Panc1 (cell line): Measurements from ENCODE around the gene UGT1A8. TPM values are rescaled to one million over a fixed set of nuclear protein-coding genes. Genes with fewer than 3 reads are reported as not detected.
"Not testable (repeated sequence)": the region's sequence is repeated elsewhere in the genome, so short reads cannot be mapped to it uniquely, and the experiment has no call there.

Experiments used
- ATAC-seq: fragments of 200-7000 bp; cut with Tn5 transposase; 2 replicates; pipeline ENCODE4 v1.9.1; 2020; ENCODE audit warnings: mild to moderate bottlenecking, moderate library complexity
- BruUV-seq: library from RNA; stranded (reverse); fragments of 400-500 nt; replicated peaks from 2 replicates; lab custom pipeline; 2021; lab: Mats Ljungman, UMichigan
- CTCF ChIA-PET: fragments of 300-600 bp; sonication (Branson Sonifier 250); formaldehyde crosslinking; loops from one replicate; lab custom pipeline; 2022; ENCODE audit warnings: antibody characterized with exemption; lab: Charles Lee
- POLR2A ChIA-PET: fragments of 300-600 bp; sonication (Branson Sonifier 250); formaldehyde crosslinking; loops from one replicate; lab custom pipeline; 2022; ENCODE audit warnings: antibody characterized with exemption; lab: Charles Lee
- DNase-seq: peaks from one replicate; pipeline ENCODE4 v3.0.0-alpha.2; 2010; ENCODE audit warnings: low read depth, low spot score
- H3K27ac ChIP-seq: 2 replicates; pipeline ENCODE4 v1.5.1; 2011; ENCODE audit warnings: mild to moderate bottlenecking, low read length, inconsistent platforms
- H3K27me3 ChIP-seq: fragments of 200-500 bp; sonication (Bioruptor generic); 2 replicates; pipeline ENCODE4 v1.6.0; 2014; ENCODE audit warnings: low read length, inconsistent platforms; ENCODE audit not compliant: control insufficient read depth, insufficient read depth
- H3K36me3 ChIP-seq: fragments of 200-500 bp; sonication (Bioruptor generic); 2 replicates; pipeline ENCODE4 v1.5.1; 2014; ENCODE audit warnings: inconsistent platforms, mild to moderate bottlenecking, low read length, moderate library complexity; ENCODE audit not compliant: control insufficient read depth, insufficient read depth
- H3K4me1 ChIP-seq: 2 replicates; pipeline ENCODE4 v1.5.1; 2011; ENCODE audit warnings: inconsistent platforms, mild to moderate bottlenecking, low read length, moderate library complexity; ENCODE audit not compliant: control insufficient read depth, insufficient read depth
- H3K4me3 ChIP-seq, 2 experiments: 2 replicates each; pipeline ENCODE4 v1.5.1; 2011 to 2012; ENCODE audit warnings: low read depth in 2 of 2, low read length in 2 of 2, mild to moderate bottlenecking in 2 of 2, inconsistent platforms in 1 of 2, moderate library complexity in 1 of 2
- H3K9me3 ChIP-seq: fragments of 200-500 bp; sonication (Bioruptor generic); 2 replicates; pipeline ENCODE4 v1.5.1; 2014; ENCODE audit warnings: low read depth, mild to moderate bottlenecking, inconsistent platforms, low read length, moderate library complexity; ENCODE audit not compliant: control insufficient read depth, insufficient read depth
- CTCF ChIP-seq: fragments of 450-650 bp; IDR thresholded peaks from 2 replicates; pipeline ENCODE4 v1.5.1; 2017; ENCODE audit warnings: mild to moderate bottlenecking
- POLR2AphosphoS5 ChIP-seq: IDR thresholded peaks from 2 replicates; pipeline ENCODE4 v1.6.1; 2012; ENCODE audit warnings: mild to moderate bottlenecking, low read depth, low read length, moderate library complexity
- REST ChIP-seq, 2 experiments: IDR thresholded peaks; 2 replicates each; pipeline ENCODE4 v1.6.1; 2011 to 2012; ENCODE audit warnings: low read depth in 2 of 2, control low read depth in 1 of 2, low read length in 1 of 2, mild to moderate bottlenecking in 1 of 2, moderate library complexity in 1 of 2; ENCODE audit not compliant: insufficient read depth in 1 of 2
- SIN3A ChIP-seq: IDR thresholded peaks from 2 replicates; pipeline ENCODE4 v1.6.1; 2012; ENCODE audit warnings: low read depth, mild to moderate bottlenecking, low read length, moderate library complexity, borderline replicate concordance; ENCODE audit not compliant: insufficient read depth
- TCF7L2 ChIP-seq: IDR thresholded peaks from 2 replicates; pipeline ENCODE4 v1.6.1; 2011; ENCODE audit warnings: mild to moderate bottlenecking, low read depth, low read length, inconsistent platforms
- in situ Hi-C: cut with HindIII; loops from 2 replicates; pipeline ENCODE4 v1.10.0; 2016; ENCODE audit warnings: low sequenced_read_pairs, low pct_unique_long_range_greater_than_20kb
- intact Hi-C: fragments of 100-400 bp; cut with micrococcal nuclease; formaldehyde crosslinking; loops from one replicate; pipeline ENCODE4 v1.10.0; 2022; ENCODE audit not compliant: unreplicated experiment
- total RNA-seq: library from RNA; stranded (reverse); gene quantifications from one replicate; pipeline ENCODE4 v1.2.1, GENCODE V29; 2021; ENCODE audit not compliant: unreplicated experiment

The UGT1A8 gene
- total RNA-seq, 1 experiment from 2014 or later: 0.15 TPM

DNA sequence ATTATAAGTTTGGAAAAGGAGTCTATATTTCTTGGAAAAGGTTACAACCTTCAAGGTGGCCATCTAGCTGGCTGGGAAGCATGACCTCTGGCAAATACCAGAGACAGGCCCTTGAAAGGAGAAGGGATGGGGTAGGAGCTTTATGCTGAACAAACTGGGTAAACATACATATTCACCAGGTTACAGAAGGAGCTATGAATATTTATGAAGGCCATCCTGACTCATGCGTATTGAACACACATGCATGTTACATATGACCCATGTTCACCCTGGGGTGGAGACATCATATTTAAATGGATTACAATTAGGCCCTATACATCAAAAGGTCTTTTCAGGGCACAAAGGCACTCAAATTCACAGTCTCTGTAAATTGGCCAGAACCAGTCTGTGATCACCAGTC is 24.7 kb upstream of the UGT1A8 start:
- in situ Hi-C loops, H3K36me3 ChIP-seq, POLR2A ChIA-PET, BruUV-seq, H3K27me3 ChIP-seq, intact Hi-C loops, H3K9me3 ChIP-seq, ATAC-seq, H3K27ac ChIP-seq, H3K4me3 ChIP-seq, DNase-seq, H3K4me1 ChIP-seq, CTCF ChIA-PET: not testable (repeated sequence)

GRCh38 chr2:233593201-233593600 is 24.2 kb upstream of the UGT1A8 start:
- intact Hi-C loops: no loop called here
- in situ Hi-C loops: no loop called here
- no peaks in the 10 kb centered on the region for H3K4me1 ChIP-seq

More at GRCh38 chr2:233593201-233593600, 24.2 kb upstream of the UGT1A8 start:
- TF ChIP-seq TCF7L2 (no peak), CTCF (no peak), SIN3A (no peak), POLR2AphosphoS5 (no peak), REST (IDR thresholded peaks at IDR 0.05; ENCODE audit: insufficient read depth in 1 of 2, low read depth in 2 of 2, low read length in 1 of 2) (no peak)
- ChIA-PET CTCF (no interaction called here), POLR2A (no interaction called here)
- H3K27me3 ChIP-seq: no peaks in the 10 kb centered on the region
- BruUV-seq: no TSS peak
- ATAC-seq (no peak), DNase-seq (no peak)
- H3K27ac ChIP-seq: no peak overlapping the region
- H3K4me3 ChIP-seq: no peak overlapping the region
- H3K36me3 ChIP-seq: no peaks in the 10 kb centered on the region
- no peaks in the 10 kb centered on the region for H3K9me3 ChIP-seq
